Right lobe of liver (tissue), 4 donors: ENCODE results near the gene ALDH18A1.

Source experiments
- POLR2A ChIP-seq: fragments of 450-650 bp; IDR thresholded peaks from one replicate; pipeline ENCODE4 v1.6.1; 2017; ENCODE audit warnings: antibody characterized with exemption, mild to moderate bottlenecking
- TF ChIP-seq, protein P1 (sequence below), 4 donors: fragments of 200-600 bp in 3 of 4; fragments of 450-650 bp in 1 of 4; IDR thresholded peaks; one replicate each; pipeline versions ENCODE4 v1.5.1 to v1.8.0; 2016 to 2022; ENCODE audit warnings: antibody characterized with exemption in 4 of 4, mild to moderate bottlenecking in 2 of 4
- donor health status: DM: no; HTN: no; CAD: no.
- donor health status: DM: no; HTN: no; CAD: no.
- donor health status: DM: no; HTN: yes; CAD: no.

GRCh38 chr10:95566136-95566535, 90.4 kb downstream of the ALDH18A1 start:
- TF ChIP-seq, protein P1, sequence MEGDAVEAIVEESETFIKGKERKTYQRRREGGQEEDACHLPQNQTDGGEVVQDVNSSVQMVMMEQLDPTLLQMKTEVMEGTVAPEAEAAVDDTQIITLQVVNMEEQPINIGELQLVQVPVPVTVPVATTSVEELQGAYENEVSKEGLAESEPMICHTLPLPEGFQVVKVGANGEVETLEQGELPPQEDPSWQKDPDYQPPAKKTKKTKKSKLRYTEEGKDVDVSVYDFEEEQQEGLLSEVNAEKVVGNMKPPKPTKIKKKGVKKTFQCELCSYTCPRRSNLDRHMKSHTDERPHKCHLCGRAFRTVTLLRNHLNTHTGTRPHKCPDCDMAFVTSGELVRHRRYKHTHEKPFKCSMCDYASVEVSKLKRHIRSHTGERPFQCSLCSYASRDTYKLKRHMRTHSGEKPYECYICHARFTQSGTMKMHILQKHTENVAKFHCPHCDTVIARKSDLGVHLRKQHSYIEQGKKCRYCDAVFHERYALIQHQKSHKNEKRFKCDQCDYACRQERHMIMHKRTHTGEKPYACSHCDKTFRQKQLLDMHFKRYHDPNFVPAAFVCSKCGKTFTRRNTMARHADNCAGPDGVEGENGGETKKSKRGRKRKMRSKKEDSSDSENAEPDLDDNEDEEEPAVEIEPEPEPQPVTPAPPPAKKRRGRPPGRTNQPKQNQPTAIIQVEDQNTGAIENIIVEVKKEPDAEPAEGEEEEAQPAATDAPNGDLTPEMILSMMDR (IDR thresholded peaks at IDR 0.05): no peak
- no peak for TF ChIP-seq POLR2A
